ENCODE measurements around the gene DNA2. TPM values are rescaled to one million over a fixed set of nuclear protein-coding genes. Genes with fewer than 3 reads are reported as not detected.
"Not testable (repeated sequence)": the region's sequence is repeated elsewhere in the genome, so short reads cannot be mapped to it uniquely, and the experiment has no call there.

DNA2 gene
- total RNA-seq (2014; rRNA removed), result 16.0 and 19.4 TPM in 2 replicates
- polyA plus RNA-seq (2012), result 2.2 TPM

DNA sequence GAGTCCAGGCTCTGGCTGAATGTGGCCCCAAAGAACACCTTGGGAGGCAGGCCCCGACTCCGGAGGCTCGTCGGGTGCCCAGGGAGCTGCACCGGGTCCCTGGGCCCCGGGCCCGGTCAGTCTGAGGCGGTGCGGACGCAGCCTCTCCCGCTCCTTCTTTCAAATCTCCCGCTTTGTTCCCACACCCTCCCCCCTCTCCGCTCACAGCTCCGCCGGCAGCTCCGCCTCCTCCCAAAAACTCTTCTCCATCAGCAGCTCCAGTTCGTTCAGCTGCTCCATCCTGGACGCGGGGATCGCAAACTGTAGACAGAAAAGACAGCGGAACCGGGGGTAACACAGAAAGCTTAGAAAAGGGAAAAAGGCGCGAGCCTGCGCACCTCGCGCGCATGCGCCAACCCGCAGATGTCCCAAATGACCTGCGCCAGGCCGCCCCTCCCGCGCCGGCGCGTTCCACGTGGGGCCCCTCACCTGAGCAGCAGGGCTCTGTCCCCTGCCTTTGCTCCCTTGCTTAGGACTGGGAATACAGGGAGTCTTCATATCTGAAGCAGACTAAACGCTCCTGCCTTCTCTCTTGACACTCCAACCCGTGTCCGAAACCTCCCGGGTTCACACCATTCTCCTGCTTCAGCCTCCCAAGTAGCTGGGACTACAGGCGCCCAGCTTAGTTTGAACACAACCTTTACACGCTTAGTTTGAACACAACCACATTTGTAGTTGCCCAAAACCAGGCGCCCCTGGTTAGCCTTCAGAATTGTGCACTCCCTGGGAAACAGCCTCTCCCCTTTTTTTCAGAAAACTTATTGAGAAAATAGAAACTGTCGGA, at the start of gene DNA2:
Gene DNA2, minus strand, starts transcription at position 388 of the 823 bp plus-strand sequence. Its CDS starts 109 bp downstream, at position 279.
- DNase-seq (ENCODE audit: low read depth), result peak; percentile 83

DNA sequence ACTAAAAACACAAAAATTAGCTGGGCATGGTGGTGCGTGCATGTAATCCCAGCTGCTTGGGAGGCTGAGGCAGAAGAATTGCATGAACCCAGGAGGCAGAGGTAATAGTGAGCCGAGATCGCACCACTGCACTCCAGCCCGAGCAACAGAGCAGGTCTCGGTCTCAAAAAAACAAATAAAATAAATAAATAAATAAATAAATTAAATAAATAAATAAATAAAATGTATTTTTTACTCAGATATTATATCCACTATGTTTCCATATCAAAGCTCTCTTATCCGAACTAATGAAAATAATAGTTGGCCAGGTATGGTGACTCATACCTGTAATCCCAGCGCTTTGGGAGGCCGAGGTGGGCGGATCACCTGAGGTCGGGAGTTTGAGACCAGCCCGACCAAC, 46.8 kb upstream of the DNA2 start:
- DNase-seq (ENCODE audit: low read depth), result not testable (repeated sequence)

GRCh38 chr10:68517188-68517587, 45.4 kb upstream of the DNA2 start:
- no peak for DNase-seq (ENCODE audit: low read depth)

- DNase-seq (ENCODE audit: low read depth), result no peak
These were observed 45.0 kb upstream of the DNA2 start for GRCh38 chr10:68516766-68517165.

GRCh38 chr10:68516216-68516615, 44.4 kb upstream of the DNA2 start:
- DNase-seq (ENCODE audit: low read depth), result not testable (repeated sequence)

GRCh38 chr10:68508090-68508489, 36.3 kb upstream of the DNA2 start:
- no peak for DNase-seq (ENCODE audit: low read depth)

- DNase-seq (ENCODE audit: low read depth), result no peak
These were observed 34.6 kb upstream of the DNA2 start for GRCh38 chr10:68506411-68506810.

GRCh38 chr10:68502846-68503245, 31.1 kb upstream of the DNA2 start:
- no peak for DNase-seq (ENCODE audit: low read depth)

DNA sequence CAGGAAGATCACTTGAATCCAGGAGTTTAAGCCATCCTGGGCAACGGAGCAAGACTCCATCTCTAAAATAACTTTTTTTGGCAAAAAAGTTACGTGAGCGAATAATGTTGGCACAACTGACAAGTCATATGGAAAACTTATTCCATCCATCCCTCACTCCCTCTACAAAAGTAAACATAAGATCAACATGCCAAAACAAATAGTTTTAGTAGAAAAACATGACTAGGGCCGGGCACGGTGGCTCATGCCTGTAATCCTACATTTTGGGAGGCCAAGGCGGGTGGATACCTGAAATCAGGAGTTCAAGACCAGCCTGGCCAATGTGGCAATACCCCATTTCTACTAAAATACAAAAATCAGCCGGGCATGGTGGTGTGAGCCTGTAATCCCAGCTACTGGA, 29.9 kb upstream of the DNA2 start:
- no peak for DNase-seq (ENCODE audit: low read depth)

DNA sequence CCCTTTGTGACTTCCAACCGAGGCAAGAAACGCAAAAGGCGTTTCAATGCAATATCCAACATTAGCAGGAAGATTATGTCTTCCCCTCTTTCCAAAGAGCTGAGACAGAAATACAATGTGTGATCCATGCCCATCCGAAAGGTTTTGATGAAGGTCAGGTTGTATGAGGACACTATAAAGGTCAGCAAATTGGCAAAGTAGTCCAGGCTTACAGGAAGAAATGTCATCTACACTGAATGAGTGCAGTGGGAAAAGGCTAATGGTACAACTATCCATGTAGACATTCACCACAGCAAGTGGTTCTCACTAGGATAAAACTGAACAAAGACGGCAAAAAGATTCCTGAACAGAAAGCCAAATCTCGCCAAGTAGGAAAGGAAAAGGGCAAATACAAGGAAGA, 27.8 kb upstream of the DNA2 start:
- no peak for DNase-seq (ENCODE audit: low read depth)

- no peak for DNase-seq (ENCODE audit: low read depth)
These were observed 24.3 kb upstream of the DNA2 start for GRCh38 chr10:68496072-68496471.

- no peak for DNase-seq (ENCODE audit: low read depth)
These were observed 20.3 kb upstream of the DNA2 start for GRCh38 chr10:68492118-68492517.

DNA sequence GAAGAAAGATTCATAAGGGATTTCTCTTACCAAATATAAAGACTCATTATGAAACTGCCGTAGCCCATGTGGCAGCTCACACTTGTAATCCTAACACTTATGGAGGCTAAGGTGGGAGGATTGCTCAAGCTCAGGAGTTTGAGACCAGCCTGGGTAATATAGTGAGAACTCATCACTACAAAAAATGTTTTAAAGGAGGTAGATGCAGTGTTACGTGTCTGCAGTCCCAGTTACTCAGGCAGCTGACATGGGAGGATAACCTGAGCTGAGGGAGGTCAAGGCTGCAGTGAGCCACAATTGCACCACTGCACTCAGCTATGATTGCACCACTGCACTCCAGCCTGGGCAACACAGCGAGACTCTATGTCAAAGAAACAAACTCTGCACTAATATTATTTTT, 18.1 kb upstream of the DNA2 start:
- no peak for DNase-seq (ENCODE audit: low read depth)

- no peak for DNase-seq (ENCODE audit: low read depth)
These were observed 2.2 kb upstream of the DNA2 start for GRCh38 chr10:68474021-68474420.

DNA sequence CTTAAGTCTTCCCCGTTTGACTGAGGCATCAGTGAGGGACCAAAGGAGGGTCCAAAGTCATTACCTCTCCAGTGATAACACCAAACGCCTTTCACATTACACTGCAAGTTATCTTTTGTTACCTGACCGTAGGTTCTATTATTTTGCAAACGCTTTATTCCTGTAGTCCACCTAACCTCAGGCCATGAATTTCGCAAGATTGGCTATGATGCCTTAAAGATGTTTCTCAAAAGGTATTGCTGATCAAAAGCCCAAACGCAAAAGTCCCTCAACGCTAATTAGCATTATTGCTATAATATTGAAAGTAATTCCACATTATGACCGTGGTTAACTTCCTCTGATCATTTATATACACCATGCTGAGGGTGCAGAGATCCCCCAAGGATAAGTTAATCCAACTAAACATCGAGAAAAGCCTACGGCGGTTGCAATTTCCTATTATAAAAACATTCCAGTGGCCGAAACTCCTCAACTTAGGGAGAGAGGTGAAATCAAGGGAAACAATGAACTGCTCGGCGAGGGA, 649 bp downstream of the DNA2 start:
- DNase-seq (ENCODE audit: low read depth), result peak; percentile 4

DNA sequence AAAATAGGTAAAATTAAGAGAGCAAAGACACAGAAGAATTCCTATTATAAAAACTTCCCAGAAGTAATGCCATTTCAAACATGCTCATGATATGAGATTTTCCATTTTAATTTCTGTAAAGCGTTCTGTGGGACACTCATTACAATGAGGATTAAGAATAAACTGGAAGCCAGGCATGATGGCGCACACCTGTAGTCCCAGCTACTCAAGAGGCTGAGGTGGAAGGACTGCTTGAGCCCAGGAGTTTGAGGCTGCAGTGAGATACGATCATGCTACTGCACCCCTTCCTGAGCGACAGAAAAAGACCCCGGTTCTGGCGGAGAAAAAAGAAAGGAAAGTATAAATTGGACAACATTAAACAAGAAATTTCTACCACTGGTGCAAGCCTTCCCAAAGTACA, 1.5 kb downstream of the DNA2 start:
- no peak for DNase-seq (ENCODE audit: low read depth)

- no peak for DNase-seq (ENCODE audit: low read depth)
These were observed 1.9 kb downstream of the DNA2 start for GRCh38 chr10:68469838-68470237.

DNA sequence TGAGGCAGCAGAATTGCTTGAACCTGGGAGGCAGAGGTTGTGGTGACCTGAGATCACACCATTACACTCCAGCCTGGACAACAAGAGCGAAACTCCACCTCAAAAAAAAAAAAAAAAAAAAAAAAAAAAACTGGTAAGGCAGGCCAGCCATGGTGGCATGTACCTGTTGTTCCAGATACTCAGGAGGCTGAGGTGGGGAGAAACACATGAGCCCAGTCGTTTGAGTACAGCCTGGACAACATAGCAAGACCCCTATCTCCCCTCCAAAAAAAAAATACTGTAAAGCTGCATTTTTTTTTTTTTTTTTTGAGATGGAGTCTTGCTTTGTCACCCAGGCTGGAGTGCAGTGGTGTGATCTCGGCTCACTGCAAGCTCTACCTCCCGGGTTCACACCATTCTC, 7.0 kb downstream of the DNA2 start:
- DNase-seq (ENCODE audit: low read depth), result not testable (repeated sequence)

GRCh38 chr10:68463365-68464093, 8.2 kb downstream of the DNA2 start:
- DNase-seq (ENCODE audit: low read depth), result no peak

DNA sequence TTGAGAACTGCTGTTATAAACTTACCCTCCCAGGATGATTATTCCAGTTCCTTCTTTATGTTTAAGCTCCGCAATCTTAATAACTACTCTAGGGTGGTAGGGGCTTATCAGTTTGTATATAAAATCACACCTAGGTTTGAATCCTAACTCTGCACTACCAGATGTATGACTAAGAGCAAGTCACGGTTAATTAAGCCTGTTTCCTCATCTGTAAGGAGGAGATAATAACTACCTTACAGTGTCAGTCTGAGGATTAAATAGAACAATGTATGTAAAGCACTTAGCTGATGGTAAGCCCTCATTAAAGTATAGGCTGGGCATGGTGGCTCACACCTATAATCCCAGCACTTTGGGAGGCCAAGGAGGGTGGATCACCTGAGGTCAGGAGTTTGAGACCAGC, 9.2 kb downstream of the DNA2 start:
- no peak for DNase-seq (ENCODE audit: low read depth)

- DNase-seq (ENCODE audit: low read depth), result no peak
These were observed 10.7 kb downstream of the DNA2 start for GRCh38 chr10:68461032-68461431.

DNA sequence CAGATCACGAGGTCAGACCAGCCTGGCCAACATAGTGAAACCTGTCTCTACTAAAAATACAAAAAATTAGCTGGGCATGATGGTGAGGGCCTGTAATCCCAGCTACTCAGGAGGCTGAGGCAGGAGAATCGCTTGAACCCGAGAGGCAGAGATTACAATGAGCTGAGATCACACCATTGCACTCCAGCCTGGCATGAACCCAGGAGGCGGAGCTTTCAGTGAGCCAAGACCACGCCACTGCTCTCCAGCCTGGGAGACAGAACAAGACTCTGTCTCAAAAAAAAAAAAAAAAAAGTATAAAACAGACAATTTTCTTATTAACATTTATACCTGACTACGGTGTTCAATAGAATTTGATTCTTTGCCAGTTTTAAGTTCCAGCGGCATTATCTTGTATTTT, 22.1 kb downstream of the DNA2 start:
- DNase-seq (ENCODE audit: low read depth), result peak; percentile 16

DNA sequence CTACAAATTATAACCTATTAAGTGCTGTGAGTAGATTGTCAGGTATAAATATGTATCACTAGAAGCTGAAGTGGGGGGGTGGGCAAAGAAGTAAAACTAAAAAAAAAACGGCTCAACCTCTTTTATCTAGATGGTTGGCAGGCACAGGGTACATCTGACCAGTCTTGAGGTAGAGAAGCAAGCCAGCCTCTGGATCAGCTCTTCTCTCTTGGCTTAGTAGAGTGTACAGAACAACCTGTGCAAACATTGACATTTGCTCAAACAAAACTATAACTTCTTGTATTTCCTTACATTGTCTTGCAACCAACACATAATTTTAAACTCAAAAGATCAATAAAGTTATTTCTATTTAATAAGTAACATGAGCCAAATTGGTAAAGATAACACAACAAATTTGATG, 25.6 kb downstream of the DNA2 start:
- DNase-seq (ENCODE audit: low read depth), result no peak
